Epithelial cell of proximal tubule (primary cell): ENCODE measurements around the gene NBPF26. TPM values are rescaled to one million over a fixed set of nuclear protein-coding genes. Genes with fewer than 3 reads are reported as not detected.
A peak's percentile ranks its signal among the peaks of the same experiment; 100 is the strongest.
"Not testable (repeated sequence)": the region's sequence is repeated elsewhere in the genome, so short reads cannot be mapped to it uniquely, and the experiment has no call there.

ENCODE experiments used
- DNase-seq: peaks from one replicate; pipeline ENCODE4 v3.0.0-alpha.2; 2011; ENCODE audit warnings: low read depth
- H3K4me3 ChIP-seq: 2 replicates; pipeline ENCODE4 v1.5.1; 2011; ENCODE audit warnings: low read depth, mild to moderate bottlenecking, low read length
- CTCF ChIP-seq: conservative IDR thresholded peaks from 2 replicates; pipeline ENCODE4 v1.5.1; 2012; ENCODE audit warnings: low read depth, mild to moderate bottlenecking, low read length
- total RNA-seq: library from RNA; depleted of rRNA; stranded (reverse); fragments of >200 nt; gene quantifications from 2 replicates; pipeline ENCODE4 v1.2.3, GENCODE V29; 2015

NBPF26 gene
- total RNA-seq, 1 donor from 2014 or later, result 17.0 TPM

- peak overlapping the region; percentile 30 for H3K4me3 ChIP-seq
- TF ChIP-seq CTCF, result peak; percentile 19
- DNase-seq, result not testable (repeated sequence)
These were observed 120.6 kb downstream of the NBPF26 start for GRCh38 chr1:120844186-120844944.

- not testable (repeated sequence) for H3K4me3 ChIP-seq, DNase-seq
These were observed 121.2 kb downstream of the NBPF26 start for GRCh38 chr1:120844945-120845330.

- not testable (repeated sequence) for DNase-seq
- peak overlapping the region; percentile 26 for H3K4me3 ChIP-seq
These were observed 125.9 kb downstream of the NBPF26 start for GRCh38 chr1:120849400-120850286.

GRCh38 chr1:120850287-120850536 lies 126.5 kb downstream of the NBPF26 start:
- H3K4me3 ChIP-seq, result peak overlapping the region; percentile 26
- not testable (repeated sequence) for DNase-seq

- peak; percentile 83 for DNase-seq
- H3K4me3 ChIP-seq, result peak overlapping the region; percentile 36
These were observed 127.0 kb downstream of the NBPF26 start for GRCh38 chr1:120850537-120851421.

GRCh38 chr1:120858144-120858543 lies 134.4 kb downstream of the NBPF26 start:
- H3K4me3 ChIP-seq, DNase-seq: not testable (repeated sequence)

- not testable (repeated sequence) for H3K4me3 ChIP-seq, DNase-seq
These were observed 136.0 kb downstream of the NBPF26 start for GRCh38 chr1:120859615-120860234.

- not testable (repeated sequence) for H3K4me3 ChIP-seq, DNase-seq
These were observed 154.5 kb downstream of the NBPF26 start for GRCh38 chr1:120878206-120878605.

GRCh38 chr1:120880056-120880455 lies 156.3 kb downstream of the NBPF26 start:
- DNase-seq, H3K4me3 ChIP-seq: not testable (repeated sequence)

- not testable (repeated sequence) for H3K4me3 ChIP-seq, DNase-seq
These were observed 158.2 kb downstream of the NBPF26 start for GRCh38 chr1:120881934-120882333.

Other genes with a start within 250 kb of the NBPF26 start
- gene PPIAL4A, start 165.8 kb downstream of the NBPF26 start, total RNA-seq, result not detected in 2 replicates